KMS-11 (cell line): ENCODE measurements around the gene PTGS1.

Source experiments
- H2AFZ ChIP-seq: fragments of 200-600 bp; sonication (generic); 2 replicates; pipeline ENCODE4 v1.6.1; 2016; ENCODE audit warnings: antibody characterized with exemption, mixed run types, low read depth
- H3K27ac ChIP-seq: fragments of 200-600 bp; sonication (generic); 2 replicates; pipeline ENCODE4 v1.6.1; 2016; ENCODE audit warnings: mild to moderate bottlenecking, mixed run types
- H3K27me3 ChIP-seq: fragments of 200-600 bp; sonication (generic); 2 replicates; pipeline ENCODE4 v1.6.1; 2017; ENCODE audit warnings: mild to moderate bottlenecking, low read depth, mixed run types, moderate library complexity; ENCODE audit not compliant: insufficient read depth
- H3K36me3 ChIP-seq: fragments of 200-600 bp; sonication (generic); 2 replicates; pipeline ENCODE4 v1.6.1; 2017; ENCODE audit warnings: mild to moderate bottlenecking, mixed run types; ENCODE audit not compliant: insufficient read depth
- H3K4me1 ChIP-seq: fragments of 200-600 bp; sonication (generic); 2 replicates; pipeline ENCODE4 v1.6.1; 2016; ENCODE audit warnings: mild to moderate bottlenecking, low read depth, mixed run types; ENCODE audit not compliant: poor library complexity, severe bottlenecking
- H3K4me2 ChIP-seq: fragments of 200-600 bp; sonication (generic); 2 replicates; pipeline ENCODE4 v1.7.0; 2016; ENCODE audit warnings: mild to moderate bottlenecking, mixed run types
- H3K4me3 ChIP-seq: fragments of 200-600 bp; sonication (generic); IDR thresholded peaks from 2 replicates; pipeline ENCODE4 v1.6.1; 2017; ENCODE audit warnings: low read depth, low read length, mixed read lengths; ENCODE audit not compliant: insufficient read depth
- H3K79me2 ChIP-seq: fragments of 200-600 bp; sonication (generic); 2 replicates; pipeline ENCODE4 v1.6.1; 2016; ENCODE audit warnings: low read depth, mixed run types; ENCODE audit not compliant: insufficient read depth
- H3K9ac ChIP-seq: fragments of 200-600 bp; sonication (generic); 2 replicates; pipeline ENCODE4 v1.6.1; 2016; ENCODE audit warnings: mild to moderate bottlenecking, mixed run types
- H4K20me1 ChIP-seq: fragments of 200-600 bp; sonication (generic); 2 replicates; pipeline ENCODE4 v1.6.1; 2016; ENCODE audit warnings: mild to moderate bottlenecking, mixed run types; ENCODE audit not compliant: insufficient read depth
- TF ChIP-seq, protein P1 (sequence below): fragments of 200-600 bp; sonication (generic); conservative IDR thresholded peaks from 2 replicates; pipeline ENCODE4 v1.6.1; 2017; ENCODE audit warnings: low read depth, mild to moderate bottlenecking, antibody characterized with exemption, low read length, moderate library complexity, mixed read lengths

PTGS1 gene

DNA sequence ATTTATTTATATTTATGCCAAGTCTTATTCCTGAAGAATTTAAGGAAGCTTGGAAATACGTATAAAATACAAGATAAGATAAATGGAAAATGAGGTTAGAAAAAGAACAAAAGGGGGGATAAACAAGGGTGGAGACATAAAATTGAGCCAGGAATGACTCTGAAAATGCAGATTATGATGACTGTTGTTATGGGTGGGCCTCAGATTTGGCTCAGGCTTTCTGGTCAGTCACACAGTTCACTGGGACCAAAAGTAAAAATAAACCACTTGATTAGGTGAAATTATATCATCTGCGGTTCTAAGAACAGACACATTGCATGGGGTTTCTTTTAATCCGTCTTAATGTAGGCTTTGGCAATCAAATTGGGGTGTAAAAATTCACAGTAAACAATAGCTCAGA lies 55.9 kb downstream of the PTGS1 start:
- Histone ChIP-seq H3K27me3 (no peaks in the 10 kb centered on the region), H2AFZ (no peak overlapping the region), H3K36me3 (no peaks in the 10 kb centered on the region), H3K27ac (no peak overlapping the region), H3K4me2 (no peak overlapping the region), H3K79me2 (no peaks in the 10 kb centered on the region), H3K4me1 (no peaks in the 10 kb centered on the region), H3K9ac (no peak overlapping the region), H3K4me3 (no peak overlapping the region), H4K20me1 (no peaks in the 10 kb centered on the region)
- TF ChIP-seq, protein P1, sequence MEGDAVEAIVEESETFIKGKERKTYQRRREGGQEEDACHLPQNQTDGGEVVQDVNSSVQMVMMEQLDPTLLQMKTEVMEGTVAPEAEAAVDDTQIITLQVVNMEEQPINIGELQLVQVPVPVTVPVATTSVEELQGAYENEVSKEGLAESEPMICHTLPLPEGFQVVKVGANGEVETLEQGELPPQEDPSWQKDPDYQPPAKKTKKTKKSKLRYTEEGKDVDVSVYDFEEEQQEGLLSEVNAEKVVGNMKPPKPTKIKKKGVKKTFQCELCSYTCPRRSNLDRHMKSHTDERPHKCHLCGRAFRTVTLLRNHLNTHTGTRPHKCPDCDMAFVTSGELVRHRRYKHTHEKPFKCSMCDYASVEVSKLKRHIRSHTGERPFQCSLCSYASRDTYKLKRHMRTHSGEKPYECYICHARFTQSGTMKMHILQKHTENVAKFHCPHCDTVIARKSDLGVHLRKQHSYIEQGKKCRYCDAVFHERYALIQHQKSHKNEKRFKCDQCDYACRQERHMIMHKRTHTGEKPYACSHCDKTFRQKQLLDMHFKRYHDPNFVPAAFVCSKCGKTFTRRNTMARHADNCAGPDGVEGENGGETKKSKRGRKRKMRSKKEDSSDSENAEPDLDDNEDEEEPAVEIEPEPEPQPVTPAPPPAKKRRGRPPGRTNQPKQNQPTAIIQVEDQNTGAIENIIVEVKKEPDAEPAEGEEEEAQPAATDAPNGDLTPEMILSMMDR, result no peak

DNA sequence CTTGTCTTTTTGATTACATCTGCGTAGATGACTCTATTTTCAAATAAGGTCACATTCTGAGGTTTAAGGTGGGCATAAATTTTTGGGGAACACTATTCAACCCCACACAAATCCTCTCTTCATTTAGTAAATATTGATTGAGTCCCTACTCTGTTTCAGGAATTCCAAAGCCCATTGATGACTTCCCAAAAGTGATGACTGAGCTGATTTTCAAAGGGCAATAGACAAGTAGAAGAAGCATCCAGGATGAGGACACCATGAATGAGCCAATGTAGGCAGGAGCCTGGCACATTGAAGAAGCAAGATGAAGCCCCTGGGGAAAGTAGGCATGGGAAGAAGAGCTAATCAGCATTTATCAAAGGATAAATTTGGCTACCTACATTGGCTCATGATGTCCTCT lies 71.7 kb downstream of the PTGS1 start:
- Histone ChIP-seq H3K4me2 (no peak overlapping the region), H2AFZ (no peak overlapping the region), H3K79me2 (no peaks in the 10 kb centered on the region), H3K4me3 (no peak overlapping the region), H3K9ac (no peak overlapping the region), H3K36me3 (no peaks in the 10 kb centered on the region), H3K27me3 (no peaks in the 10 kb centered on the region), H3K27ac (no peak overlapping the region), H4K20me1 (no peaks in the 10 kb centered on the region), H3K4me1 (no peaks in the 10 kb centered on the region)
- TF ChIP-seq, protein P1, result no peak

DNA sequence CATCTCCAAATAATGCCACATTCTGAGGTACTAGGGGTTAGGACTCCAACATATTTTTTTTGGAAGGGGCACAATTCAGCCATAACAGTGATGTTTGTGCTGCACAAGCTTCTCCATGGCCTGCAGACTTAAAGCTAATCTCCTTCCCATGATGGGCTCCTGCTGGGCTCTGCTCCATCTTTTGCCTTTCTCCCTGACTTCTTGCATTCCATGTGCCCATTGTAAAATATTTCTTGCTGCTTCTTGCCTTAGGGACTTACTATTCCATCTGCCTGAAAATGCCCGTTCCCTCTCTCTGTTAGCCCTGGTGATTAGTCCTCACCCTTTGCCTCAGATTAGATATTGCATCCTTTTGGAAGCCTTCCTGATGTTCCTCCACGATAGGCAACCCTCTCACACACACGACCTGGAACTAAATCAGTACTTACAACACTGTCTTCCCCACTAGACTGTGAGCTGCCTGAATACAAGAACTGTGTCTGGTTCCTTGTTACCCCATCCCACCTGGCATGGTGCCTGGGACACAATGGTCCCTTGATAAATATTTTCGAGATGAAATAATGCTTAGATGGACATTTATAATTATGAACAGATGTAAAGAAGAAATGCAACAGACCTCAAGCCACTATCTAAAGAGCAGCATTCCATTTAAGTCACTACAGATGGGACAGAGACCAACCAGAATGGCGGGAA lies 73.4 kb downstream of the PTGS1 start:
- Histone ChIP-seq H3K27ac (no peak overlapping the region), H4K20me1 (no peaks in the 10 kb centered on the region), H3K4me2 (no peak overlapping the region), H3K36me3 (no peaks in the 10 kb centered on the region), H3K27me3 (no peaks in the 10 kb centered on the region), H3K79me2 (no peaks in the 10 kb centered on the region), H3K4me1 (no peaks in the 10 kb centered on the region), H3K9ac (no peak overlapping the region), H3K4me3 (no peak overlapping the region), H2AFZ (no peak overlapping the region)
- TF ChIP-seq, protein P1, result no peak
